Mucosa of descending colon (tissue), 3 donors: Measurements from ENCODE around the gene ILDR2. TPM values are rescaled to one million over a fixed set of nuclear protein-coding genes. Genes with fewer than 3 reads are reported as not detected.

ENCODE experiments used
- ATAC-seq: fragments of 200-7000 bp; cut with Tn5 transposase; one replicate; pipeline ENCODE4 v1.9.1; 2020; ENCODE audit warnings: mild to moderate bottlenecking, moderate library complexity
- DNase-seq, 3 donors: peaks; one replicate each; pipeline ENCODE4 v3.0.0-alpha.2; 2020
- H3K36me3 ChIP-seq: fragments of 200-600 bp; one replicate; pipeline ENCODE4 v1.8.0; 2021; ENCODE audit warnings: low read depth, mild to moderate bottlenecking
- H3K4me1 ChIP-seq: fragments of 200-600 bp; one replicate; pipeline ENCODE4 v1.8.0; 2021; ENCODE audit warnings: low read depth, mild to moderate bottlenecking
- H3K4me3 ChIP-seq: fragments of 200-600 bp; one replicate; pipeline ENCODE4 v1.8.0; 2021; ENCODE audit warnings: mild to moderate bottlenecking
- H3K9me3 ChIP-seq: fragments of 200-600 bp; one replicate; pipeline ENCODE4 v1.8.0; 2021; ENCODE audit warnings: mild to moderate bottlenecking
- intact Hi-C, 2 donors: fragments of 100-400 bp; cut with DNase I in 1 of 2; cut with micrococcal nuclease in 1 of 2; formaldehyde crosslinking; loops; one replicate each; pipeline versions ENCODE4 v1.11.0 to v1.11.1; 2022; cut with DNase I, micrococcal nuclease
- total RNA-seq, 3 donors: library from RNA; stranded (reverse); fragmentation: NEBNext Ultra II Directional in 2 of 3; extraction: Animal tissue kit (Norgen Biotek cat#: 25700) in 2 of 3; gene quantifications; one replicate each; pipeline versions ENCODE4 v1.2.1 to v1.2.4, GENCODE V29; 2021 to 2023
- TF ChIP-seq, protein P1 (sequence below): fragments of 200-600 bp; IDR thresholded peaks from one replicate; pipeline ENCODE4 v1.8.0; 2022; ENCODE audit warnings: antibody characterized with exemption, mild to moderate bottlenecking
- donor health status: DM: no; HTN: no; CAD: no; lungs with moderate emphysema.
- donor health status: DM: no; HTN: no; CAD: no.
- donor health status: DM: no; HTN: yes; CAD: no.

Gene ILDR2
- total RNA-seq, 3 donors from 2014 or later, result 0.46 to 7.3 (median 0.52) TPM

- peak; percentile 95 for ATAC-seq
- intact Hi-C loops, result no loop called here
Measured at GRCh38 chr1:166875734-166876539, 99.4 kb downstream of the ILDR2 start, which contains the start of gene TADA1. Gene TADA1, minus strand, starts transcription at chr1:166876264. Its CDS starts 31 bp downstream, at chr1:166876233.

GRCh38 chr1:166875302-166875733, 100.0 kb downstream of the ILDR2 start:
- H3K9me3 ChIP-seq, result no peaks in the 10 kb centered on the region
- ATAC-seq (no peak), DNase-seq (no peak)
- TF ChIP-seq, protein P1, sequence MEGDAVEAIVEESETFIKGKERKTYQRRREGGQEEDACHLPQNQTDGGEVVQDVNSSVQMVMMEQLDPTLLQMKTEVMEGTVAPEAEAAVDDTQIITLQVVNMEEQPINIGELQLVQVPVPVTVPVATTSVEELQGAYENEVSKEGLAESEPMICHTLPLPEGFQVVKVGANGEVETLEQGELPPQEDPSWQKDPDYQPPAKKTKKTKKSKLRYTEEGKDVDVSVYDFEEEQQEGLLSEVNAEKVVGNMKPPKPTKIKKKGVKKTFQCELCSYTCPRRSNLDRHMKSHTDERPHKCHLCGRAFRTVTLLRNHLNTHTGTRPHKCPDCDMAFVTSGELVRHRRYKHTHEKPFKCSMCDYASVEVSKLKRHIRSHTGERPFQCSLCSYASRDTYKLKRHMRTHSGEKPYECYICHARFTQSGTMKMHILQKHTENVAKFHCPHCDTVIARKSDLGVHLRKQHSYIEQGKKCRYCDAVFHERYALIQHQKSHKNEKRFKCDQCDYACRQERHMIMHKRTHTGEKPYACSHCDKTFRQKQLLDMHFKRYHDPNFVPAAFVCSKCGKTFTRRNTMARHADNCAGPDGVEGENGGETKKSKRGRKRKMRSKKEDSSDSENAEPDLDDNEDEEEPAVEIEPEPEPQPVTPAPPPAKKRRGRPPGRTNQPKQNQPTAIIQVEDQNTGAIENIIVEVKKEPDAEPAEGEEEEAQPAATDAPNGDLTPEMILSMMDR, result no peak
- peaks cover 15% of the 10 kb centered on the region for H3K4me1 ChIP-seq
- no peaks in the 10 kb centered on the region for H3K36me3 ChIP-seq
- H3K4me3 ChIP-seq, result peak overlapping the region; percentile 58
- intact Hi-C loops, result no loop called here

More at GRCh38 chr1:166875734-166876539, 99.4 kb downstream of the ILDR2 start, which contains the start of gene TADA1:
- peaks cover 15% of the 10 kb centered on the region for H3K4me1 ChIP-seq
- peak within 1 kb of the TSS; percentile 58 for H3K4me3 ChIP-seq
- TF ChIP-seq, protein P1, result no peak
- no peaks in the 10 kb centered on the region for H3K36me3 ChIP-seq
- no peaks in the 10 kb centered on the region for H3K9me3 ChIP-seq
- DNase-seq, result peak; percentile 98 to 100 (median 99)

GRCh38 chr1:166874464-166874863, 100.9 kb downstream of the ILDR2 start:
- no peaks in the 10 kb centered on the region for H3K9me3 ChIP-seq
- ATAC-seq (no peak), DNase-seq (no peak)
- peaks cover 15% of the 10 kb centered on the region for H3K4me1 ChIP-seq
- H3K4me3 ChIP-seq, result no peak overlapping the region
- intact Hi-C loops, result no loop called here
- TF ChIP-seq, protein P1, result no peak
- H3K36me3 ChIP-seq, result no peaks in the 10 kb centered on the region

DNA sequence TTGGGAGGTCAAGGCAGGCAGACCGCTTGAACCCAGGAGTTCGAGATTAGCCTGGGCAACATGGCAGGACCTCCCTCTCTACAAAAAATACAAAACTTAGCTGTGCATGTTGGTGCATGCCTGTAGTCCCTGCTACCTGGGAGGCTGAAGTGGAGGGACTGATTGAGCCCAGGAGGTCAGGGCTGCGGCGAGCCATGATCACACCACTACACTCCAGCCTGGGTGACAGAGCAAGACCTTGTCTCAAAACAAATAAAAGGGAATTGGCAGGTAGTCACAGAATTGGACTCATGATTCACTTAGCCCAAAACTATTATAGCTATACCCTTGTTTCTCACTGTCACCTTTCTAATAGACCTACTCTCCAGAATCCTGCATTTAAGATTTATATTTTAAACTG, 104.8 kb downstream of the ILDR2 start:
- ATAC-seq (no peak), DNase-seq (no peak)
- peaks cover 12% of the 10 kb centered on the region for H3K4me1 ChIP-seq
- TF ChIP-seq, protein P1, result no peak
- intact Hi-C loops, result no loop called here
- no peak overlapping the region for H3K4me3 ChIP-seq
- H3K9me3 ChIP-seq, result no peaks in the 10 kb centered on the region
- H3K36me3 ChIP-seq, result no peaks in the 10 kb centered on the region

- TF ChIP-seq, protein P1, result no peak
- intact Hi-C loops, result no loop called here
- ATAC-seq, result no peak
- Histone ChIP-seq H3K9me3 (no peaks in the 10 kb centered on the region), H3K4me3 (no peak overlapping the region), H3K4me1 (peaks cover 5% of the 10 kb centered on the region), H3K36me3 (no peaks in the 10 kb centered on the region)
- DNase-seq, result no peak
Measured at GRCh38 chr1:166869318-166870099, 105.8 kb downstream of the ILDR2 start.
